A673 (cell line): ENCODE measurements around the gene EIF1. TPM values are rescaled to one million over a fixed set of nuclear protein-coding genes. Genes with fewer than 3 reads are reported as not detected.

Experiments
- BruUV-seq: library from RNA; stranded (reverse); fragments of 400-500 nt; replicated peaks from 2 replicates; lab custom pipeline; 2021; lab: Mats Ljungman, UMichigan
- CTCF ChIA-PET: fragments of 300-600 bp; sonication (Branson Sonifier 250); formaldehyde crosslinking; loops from one replicate; lab custom pipeline; 2022; ENCODE audit warnings: antibody characterized with exemption; lab: Charles Lee
- POLR2A ChIA-PET: fragments of 300-600 bp; sonication (Branson Sonifier 250); formaldehyde crosslinking; loops from one replicate; lab custom pipeline; 2022; ENCODE audit warnings: antibody characterized with exemption; ENCODE audit not compliant: low non-redundant PET; lab: Charles Lee
- DNase-seq: peaks from one replicate; pipeline ENCODE4 v3.0.0-alpha.2; 2015; ENCODE audit warnings: low spot score
- H3K27ac ChIP-seq: fragments of 200-600 bp; sonication (generic); 2 replicates; pipeline ENCODE4 v1.5.1; 2016; ENCODE audit warnings: mixed run types, low read depth, mild to moderate bottlenecking, mixed read lengths, antibody characterized with exemption, low read length; ENCODE audit not compliant: poor library complexity, severe bottlenecking
- H3K27me3 ChIP-seq: fragments of 200-600 bp; sonication (generic); replicated peaks from 2 replicates; pipeline ENCODE4 v1.6.1; 2017; ENCODE audit warnings: mixed run types, low read depth, mild to moderate bottlenecking, mixed read lengths, antibody characterized with exemption, low read length; ENCODE audit not compliant: insufficient read depth, poor library complexity
- H3K36me3 ChIP-seq: fragments of 200-600 bp; sonication (generic); 2 replicates; pipeline ENCODE4 v1.6.1; 2016; ENCODE audit warnings: mixed run types, mild to moderate bottlenecking, mixed read lengths, antibody characterized with exemption, low read length; ENCODE audit not compliant: insufficient read depth, poor library complexity, severe bottlenecking
- H3K4me1 ChIP-seq: fragments of 200-600 bp; sonication (generic); 2 replicates; pipeline ENCODE4 v1.6.1; 2017; ENCODE audit warnings: mixed run types, mild to moderate bottlenecking, mixed read lengths, antibody characterized with exemption, low read length; ENCODE audit not compliant: insufficient read depth, poor library complexity, severe bottlenecking
- H3K4me3 ChIP-seq: fragments of 200-600 bp; sonication (generic); 2 replicates; pipeline ENCODE4 v1.5.1; 2016; ENCODE audit warnings: low read depth, mixed run types, mild to moderate bottlenecking, mixed read lengths, low read length; ENCODE audit not compliant: poor library complexity, severe bottlenecking
- H3K9me3 ChIP-seq: fragments of 200-600 bp; sonication (generic); 2 replicates; pipeline ENCODE4 v1.6.1; 2016; ENCODE audit warnings: mixed run types, low read depth, mild to moderate bottlenecking, mixed read lengths, antibody characterized with exemption, low read length; ENCODE audit not compliant: poor library complexity, severe bottlenecking
- CTCF ChIP-seq: fragments of 300-800, 200-600 bp; sonication (generic); conservative IDR thresholded peaks from 2 replicates; pipeline ENCODE4 v1.5.1; 2017; ENCODE audit warnings: low read depth, mild to moderate bottlenecking, antibody characterized with exemption, low read length, moderate library complexity, mixed read lengths
- EZH2 ChIP-seq: fragments of 200-600 bp; sonication (generic); IDR thresholded peaks from 2 replicates; pipeline ENCODE4 v1.6.1; 2017; ENCODE audit warnings: borderline replicate concordance, low read depth, mild to moderate bottlenecking, mixed read lengths, antibody characterized with exemption, low read length; ENCODE audit not compliant: poor library complexity, severe bottlenecking
- intact Hi-C: fragments of 100-400 bp; cut with micrococcal nuclease; formaldehyde crosslinking; loops from one replicate; pipeline ENCODE4 v1.10.0; 2022; ENCODE audit not compliant: unreplicated experiment
- total RNA-seq: library from RNA; stranded (reverse); gene quantifications from 2 replicates; pipeline ENCODE4 v1.2.3, GENCODE V29; 2021

EIF1 gene
- total RNA-seq, 1 experiment from 2014 or later: 524 TPM

- H3K27ac ChIP-seq: no peak overlapping the region
- no peaks in the 10 kb centered on the region for H3K4me1 ChIP-seq
- no peak for TF ChIP-seq EZH2
- no peak for TF ChIP-seq CTCF
- intact Hi-C loops: no loop called here
- H3K4me3 ChIP-seq: no peak overlapping the region
- no peaks in the 10 kb centered on the region for H3K36me3 ChIP-seq
- no peaks in the 10 kb centered on the region for H3K27me3 ChIP-seq
- CTCF ChIA-PET: interaction anchor here (0.6 kb wide), 1 partner anchor 1173 kb away, joined by 13 read pairs; no protein-coding TSS in a partner anchor
- no TSS peak for BruUV-seq
- H3K9me3 ChIP-seq: no peaks in the 10 kb centered on the region
- POLR2A ChIA-PET: no interaction called here
- peak; percentile 34 for DNase-seq
Observed at GRCh38 chr17:41710472-41711090, 21.9 kb downstream of the EIF1 start.

- Histone ChIP-seq H3K27ac (no peak within 1 kb of the TSS), H3K27me3 (no peaks in the 10 kb centered on the region)
- CTCF ChIA-PET: no interaction called here
Observed at GRCh38 chr17:41711669-41712400, 23.1 kb downstream of the EIF1 start, which contains the start of gene GAST. Gene GAST (plus strand): TSS chr17:41712331. CDS start chr17:41715437, 3,106 bp downstream.

More at GRCh38 chr17:41711669-41712400, 23.1 kb downstream of the EIF1 start, which contains the start of gene GAST:
- no peaks in the 10 kb centered on the region for H3K36me3 ChIP-seq
- DNase-seq: no peak
- no TSS peak for BruUV-seq
- TF ChIP-seq EZH2: no peak
- no peak for TF ChIP-seq CTCF
- intact Hi-C loops: no loop called here
- POLR2A ChIA-PET: no interaction called here
- no peak within 1 kb of the TSS for H3K4me3 ChIP-seq
- H3K9me3 ChIP-seq: no peaks in the 10 kb centered on the region
- no peaks in the 10 kb centered on the region for H3K4me1 ChIP-seq
